HL-60 (cell line): Measurements from ENCODE around the gene BUB1.

Experiments used
- DNase-seq, 2 experiments: peaks; one replicate each; pipeline ENCODE4 v3.0.0-alpha.2; 2010 to 2020; ENCODE audit warnings: low read depth in 1 of 2, low spot score in 1 of 2
- H3K27ac ChIP-seq: fragments of 250-450 bp; sonication (Bioruptor Pico); replicated peaks from 2 replicates; pipeline ENCODE4 v1.5.1; 2020; ENCODE audit warnings: mild to moderate bottlenecking, moderate library complexity
- H3K27me3 ChIP-seq: fragments of 250-450 bp; sonication (Bioruptor Pico); 2 replicates; pipeline ENCODE4 v1.5.1; 2021; ENCODE audit warnings: mild to moderate bottlenecking, moderate library complexity; ENCODE audit not compliant: insufficient read depth, poor library complexity, severe bottlenecking
- H3K4me3 ChIP-seq: replicated peaks from 2 replicates; pipeline ENCODE4 v1.5.1; 2011; ENCODE audit warnings: mild to moderate bottlenecking, control low read depth, low read length; ENCODE audit not compliant: insufficient read depth
- GABPA ChIP-seq: IDR thresholded peaks from 2 replicates; pipeline ENCODE4 v1.6.1; 2012; ENCODE audit warnings: low read depth
- POLR2AphosphoS5 ChIP-seq: IDR thresholded peaks from 2 replicates; pipeline ENCODE4 v1.6.1; 2012; ENCODE audit warnings: low read depth
- SPI1 ChIP-seq: IDR thresholded peaks from 2 replicates; pipeline ENCODE4 v1.6.1; 2012; ENCODE audit warnings: low read depth, mild to moderate bottlenecking, borderline replicate concordance
- TF ChIP-seq, protein P1 (sequence below): IDR thresholded peaks from one replicate; pipeline ENCODE4 v1.5.1; 2011; ENCODE audit warnings: low read length, control low read depth, inconsistent platforms; ENCODE audit not compliant: insufficient read depth
- TF ChIP-seq, protein P2 (sequence below): IDR thresholded peaks from 2 replicates; pipeline ENCODE4 v1.6.1; 2012; ENCODE audit warnings: low read depth; ENCODE audit not compliant: insufficient replicate concordance

BUB1 gene

DNA sequence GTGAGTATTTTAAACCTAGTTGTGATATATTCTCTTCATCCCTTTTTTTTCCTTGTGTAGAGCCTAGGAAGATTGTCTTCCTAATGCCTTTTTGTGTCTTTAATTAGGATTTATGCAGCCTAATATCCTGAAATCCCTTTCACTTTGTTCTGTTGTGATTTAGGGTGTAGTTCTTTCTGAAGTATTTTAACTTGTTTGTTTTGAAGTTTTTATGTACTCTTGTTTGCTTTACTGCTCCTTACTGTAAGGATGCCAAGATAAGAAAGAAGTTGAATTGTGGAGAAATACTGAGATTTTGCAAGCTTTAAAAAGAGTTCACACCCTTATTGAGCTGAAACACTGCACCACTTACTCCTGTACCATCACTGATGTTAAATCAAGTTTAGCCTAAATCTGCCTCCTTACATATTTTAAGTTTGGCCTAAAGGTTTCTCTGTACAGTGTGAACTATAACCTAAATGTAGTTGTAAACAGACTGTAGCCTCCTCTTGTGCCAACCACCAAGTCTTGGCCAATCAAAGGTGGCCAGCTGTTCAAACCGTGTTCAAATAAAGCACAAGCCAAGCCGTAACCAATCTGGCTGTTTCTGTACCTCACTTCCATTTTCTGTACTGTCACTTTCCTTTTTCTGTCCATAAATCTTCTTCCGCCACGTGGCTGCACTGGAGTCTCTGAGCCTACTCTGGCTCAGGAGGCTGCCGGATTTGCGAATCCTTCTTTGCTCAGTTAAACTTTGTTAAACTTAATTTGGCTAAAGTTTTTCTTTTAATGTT, 36.8 kb upstream of the BUB1 start:
- Histone ChIP-seq H3K4me3 (no peak overlapping the region), H3K27me3 (no peaks in the 10 kb centered on the region), H3K27ac (no peak overlapping the region)
- TF ChIP-seq GABPA = no peak
- TF ChIP-seq SPI1 = no peak
- TF ChIP-seq, protein P1, sequence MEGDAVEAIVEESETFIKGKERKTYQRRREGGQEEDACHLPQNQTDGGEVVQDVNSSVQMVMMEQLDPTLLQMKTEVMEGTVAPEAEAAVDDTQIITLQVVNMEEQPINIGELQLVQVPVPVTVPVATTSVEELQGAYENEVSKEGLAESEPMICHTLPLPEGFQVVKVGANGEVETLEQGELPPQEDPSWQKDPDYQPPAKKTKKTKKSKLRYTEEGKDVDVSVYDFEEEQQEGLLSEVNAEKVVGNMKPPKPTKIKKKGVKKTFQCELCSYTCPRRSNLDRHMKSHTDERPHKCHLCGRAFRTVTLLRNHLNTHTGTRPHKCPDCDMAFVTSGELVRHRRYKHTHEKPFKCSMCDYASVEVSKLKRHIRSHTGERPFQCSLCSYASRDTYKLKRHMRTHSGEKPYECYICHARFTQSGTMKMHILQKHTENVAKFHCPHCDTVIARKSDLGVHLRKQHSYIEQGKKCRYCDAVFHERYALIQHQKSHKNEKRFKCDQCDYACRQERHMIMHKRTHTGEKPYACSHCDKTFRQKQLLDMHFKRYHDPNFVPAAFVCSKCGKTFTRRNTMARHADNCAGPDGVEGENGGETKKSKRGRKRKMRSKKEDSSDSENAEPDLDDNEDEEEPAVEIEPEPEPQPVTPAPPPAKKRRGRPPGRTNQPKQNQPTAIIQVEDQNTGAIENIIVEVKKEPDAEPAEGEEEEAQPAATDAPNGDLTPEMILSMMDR = no peak
- no peak for DNase-seq

DNA sequence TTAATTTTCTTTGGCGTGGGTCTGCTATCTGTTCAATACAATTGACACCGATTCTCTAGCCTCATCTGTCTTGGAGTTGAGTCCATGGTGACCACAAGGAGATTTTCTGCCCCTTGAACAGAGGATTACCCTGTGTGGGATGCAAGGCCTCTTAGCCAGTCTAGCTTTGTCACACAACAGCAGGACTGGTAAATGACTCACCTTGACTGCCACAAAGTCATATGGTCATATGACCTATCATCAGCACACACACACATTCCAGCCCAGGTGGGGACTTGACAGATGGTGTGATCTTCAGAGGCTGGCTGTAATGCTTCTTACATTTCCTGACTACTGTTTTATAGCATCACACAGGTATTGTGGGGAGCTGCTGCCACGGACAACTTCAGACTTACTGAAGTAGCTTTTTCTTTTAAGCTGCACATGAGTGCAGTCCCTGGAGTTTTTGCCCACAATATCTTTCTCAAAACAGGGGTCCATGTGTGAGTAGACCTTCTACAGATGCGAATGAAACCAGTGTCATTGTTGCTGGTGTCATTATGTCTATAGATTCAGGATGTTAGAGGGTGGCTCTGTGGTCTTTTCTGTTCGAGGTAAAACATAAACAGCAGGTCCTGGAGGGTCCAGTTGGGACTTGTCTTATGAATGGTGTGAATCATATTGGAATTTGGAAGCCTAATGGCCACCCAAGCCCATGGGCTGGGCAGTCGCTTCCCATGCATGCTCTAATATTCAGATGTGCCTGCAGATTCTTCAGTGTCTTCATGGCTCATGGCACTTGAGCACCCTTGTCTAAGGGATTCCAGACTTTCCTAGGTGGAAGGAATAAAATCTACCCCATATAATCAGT, 35.9 kb upstream of the BUB1 start:
- H3K27ac ChIP-seq = no peak overlapping the region
- H3K27me3 ChIP-seq = no peaks in the 10 kb centered on the region
- TF ChIP-seq SPI1 (no peak), GABPA (no peak), POLR2AphosphoS5 (no peak)
- no peak for DNase-seq
- no peak overlapping the region for H3K4me3 ChIP-seq

DNA sequence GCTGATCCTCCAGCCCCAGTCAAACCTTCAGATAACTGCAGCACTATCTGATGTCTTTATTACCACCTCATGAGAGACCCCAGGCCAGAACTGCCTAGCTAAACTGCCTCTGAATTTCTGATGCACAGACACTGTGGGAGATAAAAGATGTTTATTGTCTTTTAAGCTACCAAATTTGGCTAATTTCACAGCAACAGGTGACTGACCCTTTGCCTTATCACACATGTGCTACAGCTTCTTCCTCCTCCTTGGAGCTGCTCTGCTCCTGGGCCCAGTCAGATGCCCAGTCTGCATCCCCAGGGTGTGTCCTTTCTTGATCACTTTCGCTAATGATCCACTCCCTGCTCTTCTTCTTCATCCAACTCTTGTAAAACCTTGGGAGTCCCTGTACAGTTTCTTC, 34.9 kb upstream of the BUB1 start:
- Histone ChIP-seq H3K4me3 (no peak overlapping the region), H3K27me3 (no peaks in the 10 kb centered on the region), H3K27ac (no peak overlapping the region)
- no peak for DNase-seq
- TF ChIP-seq POLR2AphosphoS5 (no peak), GABPA (no peak), SPI1 (no peak)
- TF ChIP-seq, protein P1 = no peak
- TF ChIP-seq, protein P2, sequence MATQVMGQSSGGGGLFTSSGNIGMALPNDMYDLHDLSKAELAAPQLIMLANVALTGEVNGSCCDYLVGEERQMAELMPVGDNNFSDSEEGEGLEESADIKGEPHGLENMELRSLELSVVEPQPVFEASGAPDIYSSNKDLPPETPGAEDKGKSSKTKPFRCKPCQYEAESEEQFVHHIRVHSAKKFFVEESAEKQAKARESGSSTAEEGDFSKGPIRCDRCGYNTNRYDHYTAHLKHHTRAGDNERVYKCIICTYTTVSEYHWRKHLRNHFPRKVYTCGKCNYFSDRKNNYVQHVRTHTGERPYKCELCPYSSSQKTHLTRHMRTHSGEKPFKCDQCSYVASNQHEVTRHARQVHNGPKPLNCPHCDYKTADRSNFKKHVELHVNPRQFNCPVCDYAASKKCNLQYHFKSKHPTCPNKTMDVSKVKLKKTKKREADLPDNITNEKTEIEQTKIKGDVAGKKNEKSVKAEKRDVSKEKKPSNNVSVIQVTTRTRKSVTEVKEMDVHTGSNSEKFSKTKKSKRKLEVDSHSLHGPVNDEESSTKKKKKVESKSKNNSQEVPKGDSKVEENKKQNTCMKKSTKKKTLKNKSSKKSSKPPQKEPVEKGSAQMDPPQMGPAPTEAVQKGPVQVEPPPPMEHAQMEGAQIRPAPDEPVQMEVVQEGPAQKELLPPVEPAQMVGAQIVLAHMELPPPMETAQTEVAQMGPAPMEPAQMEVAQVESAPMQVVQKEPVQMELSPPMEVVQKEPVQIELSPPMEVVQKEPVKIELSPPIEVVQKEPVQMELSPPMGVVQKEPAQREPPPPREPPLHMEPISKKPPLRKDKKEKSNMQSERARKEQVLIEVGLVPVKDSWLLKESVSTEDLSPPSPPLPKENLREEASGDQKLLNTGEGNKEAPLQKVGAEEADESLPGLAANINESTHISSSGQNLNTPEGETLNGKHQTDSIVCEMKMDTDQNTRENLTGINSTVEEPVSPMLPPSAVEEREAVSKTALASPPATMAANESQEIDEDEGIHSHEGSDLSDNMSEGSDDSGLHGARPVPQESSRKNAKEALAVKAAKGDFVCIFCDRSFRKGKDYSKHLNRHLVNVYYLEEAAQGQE = no peak

DNA sequence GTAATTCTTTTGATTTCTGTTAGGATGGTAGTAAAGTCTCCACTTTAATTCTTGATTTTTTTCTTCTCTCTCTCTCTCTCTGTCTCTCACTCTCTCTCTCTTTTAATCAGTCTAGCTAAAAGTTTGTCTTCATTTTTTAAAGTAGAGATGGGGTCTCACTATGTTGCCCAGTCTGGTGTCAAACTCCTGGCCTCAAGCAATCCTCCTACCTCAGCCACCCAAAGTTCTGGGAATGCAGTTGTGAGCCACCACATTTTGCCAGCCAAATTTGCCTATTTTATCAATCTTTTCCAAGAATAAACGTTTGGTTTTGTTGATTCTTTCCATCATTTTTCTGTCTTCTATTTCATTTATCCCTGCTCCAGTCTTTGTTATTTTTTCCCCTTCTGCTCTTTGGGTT, 30.6 kb upstream of the BUB1 start:
- no peak for TF ChIP-seq GABPA
- H3K27me3 ChIP-seq = no peaks in the 10 kb centered on the region
- no peak overlapping the region for H3K4me3 ChIP-seq
- H3K27ac ChIP-seq = no peak overlapping the region; the same call in 1 of the 2 replicates
- no peak for DNase-seq

DNA sequence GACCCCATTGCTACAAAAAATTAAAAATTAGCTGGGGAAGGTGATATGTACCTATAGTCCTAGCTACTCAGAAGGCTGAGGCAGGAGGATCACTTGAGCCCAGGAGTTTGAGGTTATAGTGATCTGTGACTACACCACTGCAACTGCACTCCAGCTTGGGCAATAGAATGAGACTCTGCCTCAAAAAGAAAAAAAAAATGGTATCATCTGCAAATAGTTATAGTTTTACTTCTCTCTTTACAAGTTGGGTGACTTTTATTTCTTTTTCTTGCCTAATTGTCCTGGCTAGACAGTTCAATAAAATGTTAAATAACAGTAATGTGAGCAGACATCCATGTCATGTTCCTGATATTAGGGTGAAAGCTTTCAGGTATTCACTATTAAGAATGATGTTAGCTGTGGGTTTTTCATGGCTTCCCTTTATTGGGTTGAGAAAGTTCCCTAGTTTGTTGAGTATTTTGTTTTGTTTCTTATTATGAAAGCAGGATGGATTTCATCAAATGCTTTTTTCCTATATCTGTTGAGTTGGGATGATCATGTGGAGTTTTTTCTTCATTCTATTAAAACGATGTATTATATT, 29.6 kb upstream of the BUB1 start:
- peak overlapping the region; percentile 48 for H3K27ac ChIP-seq
- peak in 1 of 2 experiments; percentile 19 for DNase-seq
- TF ChIP-seq, protein P1 = no peak
- TF ChIP-seq GABPA (no peak), POLR2AphosphoS5 (no peak), SPI1 (no peak)
- TF ChIP-seq, protein P2 = no peak
- no peaks in the 10 kb centered on the region for H3K27me3 ChIP-seq
- H3K4me3 ChIP-seq = no peak overlapping the region
